HFFc6 (cell line): ENCODE measurements around the gene OAF. TPM values are rescaled to one million over a fixed set of nuclear protein-coding genes. Genes with fewer than 3 reads are reported as not detected.

ENCODE experiments used
- DNase-seq: peaks from one replicate; pipeline ENCODE4 v3.0.0-alpha.2; 2018
- H3K27ac Mint-ChIP-seq: 2 replicates; pipeline ENCODE4 v1.8.0; 2020; ENCODE audit warnings: mild to moderate bottlenecking, mixed read lengths
- H3K27me3 Mint-ChIP-seq: 2 replicates; pipeline ENCODE4 v1.8.0; 2021; ENCODE audit warnings: mild to moderate bottlenecking, moderate library complexity, mixed read lengths; ENCODE audit not compliant: insufficient read depth
- H3K36me3 Mint-ChIP-seq: 2 replicates; pipeline ENCODE4 v1.8.0; 2021; ENCODE audit warnings: low read depth, mixed read lengths
- H3K4me1 Mint-ChIP-seq: 2 replicates; pipeline ENCODE4 v1.8.0; 2020; ENCODE audit warnings: low read depth, mixed read lengths
- H3K4me3 Mint-ChIP-seq: 2 replicates; pipeline ENCODE4 v1.8.0; 2020; ENCODE audit warnings: mild to moderate bottlenecking, moderate library complexity, mixed read lengths
- H3K9me3 Mint-ChIP-seq: 2 replicates; pipeline ENCODE4 v1.8.0; 2020; ENCODE audit warnings: mild to moderate bottlenecking, mixed read lengths
- CTCF ChIP-seq: fragments of 200-600 bp; sonication (generic); IDR thresholded peaks from 2 replicates; pipeline ENCODE4 v1.5.0; 2021; ENCODE audit warnings: antibody characterized with exemption, mild to moderate bottlenecking
- total RNA-seq, 6 experiments: library from RNA; stranded (reverse); fragmentation: NEBNext Ultra II Directional; extraction: Animal tissue kit (Norgen Biotek cat#: 25700); gene quantifications; 2 replicates in 1 of 6; 3 replicates in 5 of 6; pipeline ENCODE4 v1.2.3, GENCODE V29; 2021

OAF gene
- total RNA-seq, 6 experiments from 2014 or later, result 111 to 143 (median 123) TPM

DNA sequence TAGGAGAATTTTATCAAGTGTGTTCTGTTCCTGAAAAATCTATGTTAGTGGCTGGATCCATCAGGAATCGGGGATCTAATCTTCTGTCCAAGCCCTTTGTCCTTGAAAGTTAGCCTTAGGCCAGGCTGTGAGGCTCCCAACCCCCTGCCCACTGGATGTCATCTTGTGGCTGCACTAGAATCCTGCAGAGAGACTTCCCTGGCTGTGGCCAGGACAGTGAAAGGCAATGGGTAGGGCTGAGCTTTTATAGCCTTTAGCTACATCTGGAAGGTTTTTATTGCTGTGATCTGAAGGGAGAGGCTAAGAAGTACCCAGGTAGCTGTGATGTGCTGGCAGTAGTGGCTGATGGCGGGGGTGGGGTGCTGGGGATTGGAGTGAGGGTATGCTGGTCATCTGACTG, 2.1 kb downstream of the OAF start:
- H3K27me3 Mint-ChIP-seq, result peaks cover 2% of the 10 kb centered on the region
- DNase-seq, result no peak
- peak overlapping the region; percentile 92 for H3K27ac Mint-ChIP-seq
- H3K4me1 Mint-ChIP-seq, result peaks cover 60% of the 10 kb centered on the region
- H3K4me3 Mint-ChIP-seq, result peak overlapping the region; percentile 95
- H3K36me3 Mint-ChIP-seq, result peaks cover 7% of the 10 kb centered on the region; the same call in 1 of the 2 replicates
- H3K9me3 Mint-ChIP-seq, result no peaks in the 10 kb centered on the region
- no peak for TF ChIP-seq CTCF

DNA sequence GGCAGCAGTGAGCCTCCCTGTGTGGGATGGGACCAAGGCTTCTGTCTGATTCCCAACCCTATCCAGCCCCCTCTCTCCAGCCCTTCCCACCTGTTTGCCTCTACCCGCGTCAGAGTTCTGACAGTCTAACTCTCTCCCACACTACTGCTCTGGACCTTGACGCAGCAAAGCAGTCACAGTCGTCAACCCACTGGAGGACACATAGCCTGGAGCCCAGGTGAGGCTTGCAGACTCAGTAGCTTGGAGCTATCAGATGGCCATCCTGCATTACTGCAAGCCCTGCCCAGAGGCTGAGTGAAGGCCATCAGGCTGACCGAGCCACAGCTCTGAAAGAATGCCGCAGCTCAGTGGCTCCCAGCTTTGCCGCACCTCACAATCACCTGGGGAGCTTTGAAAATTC, 3.7 kb downstream of the OAF start:
- Mint-ChIP-seq H3K4me3 (no peak overlapping the region), H3K36me3 (peaks cover 7% of the 10 kb centered on the region; the same call in 1 of the 2 replicates), H3K27me3 (peaks cover 2% of the 10 kb centered on the region), H3K9me3 (no peaks in the 10 kb centered on the region), H3K4me1 (peaks cover 47% of the 10 kb centered on the region), H3K27ac (no peak overlapping the region)
- no peak for DNase-seq
- no peak for TF ChIP-seq CTCF

DNA sequence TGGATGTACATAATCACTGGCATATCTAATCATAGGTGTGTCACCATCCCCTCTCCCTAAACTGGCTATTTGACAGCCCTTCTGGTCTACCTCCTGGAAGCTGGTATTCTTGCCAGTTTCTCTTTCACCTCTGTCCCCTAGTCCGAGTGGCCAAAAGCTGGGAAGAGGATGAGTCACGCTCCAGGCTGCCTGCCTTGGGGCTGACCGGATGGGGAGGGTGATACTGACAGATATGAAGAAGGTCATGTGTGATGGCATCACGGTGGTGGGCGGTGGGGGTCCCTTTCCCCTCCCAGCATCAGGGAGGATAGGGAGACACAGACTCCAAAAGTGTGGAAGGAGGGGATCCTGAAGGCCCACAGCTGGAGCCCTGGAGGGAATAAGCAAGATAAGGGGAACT, 4.8 kb downstream of the OAF start:
- TF ChIP-seq CTCF, result no peak
- Mint-ChIP-seq H3K27ac (peak overlapping the region; percentile 80), H3K4me3 (peak overlapping the region; percentile 25), H3K27me3 (peaks cover 4% of the 10 kb centered on the region), H3K4me1 (peaks cover 48% of the 10 kb centered on the region), H3K9me3 (no peaks in the 10 kb centered on the region), H3K36me3 (peaks cover 7% of the 10 kb centered on the region; the same call in 1 of the 2 replicates)
- peak; percentile 68 for DNase-seq

- DNase-seq, result no peak
- H3K4me3 Mint-ChIP-seq, result no peak overlapping the region
- no peak overlapping the region for H3K27ac Mint-ChIP-seq
- H3K9me3 Mint-ChIP-seq, result no peaks in the 10 kb centered on the region
- peaks cover 48% of the 10 kb centered on the region for H3K4me1 Mint-ChIP-seq
- no peak for TF ChIP-seq CTCF
- H3K27me3 Mint-ChIP-seq, result peaks cover 4% of the 10 kb centered on the region
- H3K36me3 Mint-ChIP-seq, result peaks cover 7% of the 10 kb centered on the region; the same call in 1 of the 2 replicates
Observed at GRCh38 chr11:120216426-120217102, 5.7 kb downstream of the OAF start.

GRCh38 chr11:120217526-120217925, 6.7 kb downstream of the OAF start:
- Mint-ChIP-seq H3K4me1 (peaks cover 48% of the 10 kb centered on the region), H3K27ac (peak overlapping the region; percentile 9; the same call in 1 of the 2 replicates), H3K9me3 (no peaks in the 10 kb centered on the region), H3K27me3 (peaks cover 4% of the 10 kb centered on the region), H3K4me3 (no peak overlapping the region), H3K36me3 (peaks cover 7% of the 10 kb centered on the region; the same call in 1 of the 2 replicates)
- no peak for DNase-seq
- no peak for TF ChIP-seq CTCF
